Body of pancreas (tissue), 4 donors: ENCODE measurements around the gene WEE1. TPM values are rescaled to one million over a fixed set of nuclear protein-coding genes. Genes with fewer than 3 reads are reported as not detected.

ENCODE experiments used
- ATAC-seq: fragments of 150-250 bp; one replicate; pipeline ENCODE4 v1.9.1; 2016
- DNase-seq, 4 donors: peaks; one replicate each; pipeline ENCODE4 v3.0.0-alpha.2; 2019
- H3K27ac ChIP-seq, 4 donors: fragments of 200-600 bp; sonication (generic); 1 replicate in 3 of 4; 2 replicates in 1 of 4; pipeline versions ENCODE4 v1.5.1 to v1.6.1; 2016 to 2019; ENCODE audit warnings: mild to moderate bottlenecking in 1 of 4, mixed read lengths in 1 of 4, moderate library complexity in 1 of 4
- H3K27me3 ChIP-seq, 2 donors: fragments of 200-600 bp; sonication (generic); one replicate each; pipeline ENCODE4 v1.6.0; 2016; ENCODE audit warnings: mild to moderate bottlenecking in 1 of 2
- H3K36me3 ChIP-seq, 2 donors: fragments of 200-600 bp; sonication (generic); replicated peaks in 1 of 2; 2 replicates each; pipeline ENCODE4 v1.5.1; 2016; ENCODE audit warnings: low read depth in 2 of 2; ENCODE audit not compliant: insufficient read depth in 1 of 2
- H3K4me1 ChIP-seq: fragments of 200-600 bp; sonication (generic); one replicate; pipeline ENCODE4 v1.6.0; 2016
- H3K4me3 ChIP-seq, 2 donors: fragments of 200-600 bp; sonication (generic); 1 replicate in 1 of 2; 2 replicates in 1 of 2; pipeline ENCODE4 v1.5.1; 2016 to 2019
- H3K9me3 ChIP-seq, 3 donors: fragments of 200-600 bp; sonication (generic); 1 replicate in 2 of 3; 2 replicates in 1 of 3; pipeline ENCODE4 v1.5.1; 2016
- POLR2A ChIP-seq, 3 donors: fragments of 450-650 bp; IDR thresholded peaks; one replicate each; pipeline ENCODE4 v1.6.1; 2016; ENCODE audit warnings: antibody characterized with exemption in 3 of 3, mild to moderate bottlenecking in 2 of 3
- WGBS, 2 donors: methylation state at CpG; one replicate each; pipeline ENCODE4 v1.1.5; 2017; 5-methylcytosine and 5-hydroxymethylcytosine counted together
- intact Hi-C: fragments of 100-400 bp; cut with DNase I; formaldehyde crosslinking; loops from one replicate; pipeline ENCODE4 v1.15.1; 2023
- small RNA-seq: library from RNA; depleted of rRNA; stranded (forward); fragments of <200 nt; gene quantifications from one replicate; pipeline ENCODE3, GENCODE V24; 2016
- total RNA-seq, 2 donors: library from RNA; depleted of rRNA; stranded (reverse); fragments of >200 nt; gene quantifications; one replicate each; pipeline ENCODE4 v1.1.0, GENCODE V29; 2016
- TF ChIP-seq, protein P1 (sequence below), 7 experiments: fragments of 450-650 bp in 4 of 7; fragments of 200-600 bp in 3 of 7; sonication (generic) in 3 of 7; IDR thresholded peaks; one replicate each; pipeline ENCODE4 v1.5.1; 2016 to 2019; ENCODE audit warnings: antibody characterized with exemption in 7 of 7

WEE1 gene
- total RNA-seq, 2 donors from 2014 or later, result 11.2 to 16.8 TPM

DNA sequence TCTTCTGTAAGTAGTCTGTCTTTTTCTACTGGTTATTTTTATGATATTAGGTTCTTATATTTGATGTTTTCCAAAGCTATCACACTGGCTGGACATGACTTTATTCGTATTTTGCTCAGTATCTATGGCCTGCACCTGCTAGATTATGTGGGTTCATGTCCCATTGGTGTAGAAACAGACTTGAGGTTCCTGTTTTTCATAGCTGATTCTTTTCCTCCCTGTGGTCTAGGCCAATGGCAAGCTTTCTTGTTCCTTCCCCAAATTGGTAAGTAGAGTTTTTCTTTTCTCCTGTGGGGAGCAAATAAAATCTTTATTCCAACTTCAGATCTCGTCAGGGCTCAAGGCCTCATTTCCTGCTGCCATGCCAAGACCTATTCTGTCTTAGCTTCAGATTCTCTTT is 60.2 kb downstream of the WEE1 start:
- H3K27me3 ChIP-seq, result no peaks in the 10 kb centered on the region
- ATAC-seq, result no peak
- no peaks in the 10 kb centered on the region for H3K4me1 ChIP-seq
- TF ChIP-seq POLR2A (IDR thresholded peaks at IDR 0.05), result no peak
- TF ChIP-seq, protein P1, sequence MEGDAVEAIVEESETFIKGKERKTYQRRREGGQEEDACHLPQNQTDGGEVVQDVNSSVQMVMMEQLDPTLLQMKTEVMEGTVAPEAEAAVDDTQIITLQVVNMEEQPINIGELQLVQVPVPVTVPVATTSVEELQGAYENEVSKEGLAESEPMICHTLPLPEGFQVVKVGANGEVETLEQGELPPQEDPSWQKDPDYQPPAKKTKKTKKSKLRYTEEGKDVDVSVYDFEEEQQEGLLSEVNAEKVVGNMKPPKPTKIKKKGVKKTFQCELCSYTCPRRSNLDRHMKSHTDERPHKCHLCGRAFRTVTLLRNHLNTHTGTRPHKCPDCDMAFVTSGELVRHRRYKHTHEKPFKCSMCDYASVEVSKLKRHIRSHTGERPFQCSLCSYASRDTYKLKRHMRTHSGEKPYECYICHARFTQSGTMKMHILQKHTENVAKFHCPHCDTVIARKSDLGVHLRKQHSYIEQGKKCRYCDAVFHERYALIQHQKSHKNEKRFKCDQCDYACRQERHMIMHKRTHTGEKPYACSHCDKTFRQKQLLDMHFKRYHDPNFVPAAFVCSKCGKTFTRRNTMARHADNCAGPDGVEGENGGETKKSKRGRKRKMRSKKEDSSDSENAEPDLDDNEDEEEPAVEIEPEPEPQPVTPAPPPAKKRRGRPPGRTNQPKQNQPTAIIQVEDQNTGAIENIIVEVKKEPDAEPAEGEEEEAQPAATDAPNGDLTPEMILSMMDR (IDR thresholded peaks at IDR 0.05), result no peak
- H3K9me3 ChIP-seq, result no peaks in the 10 kb centered on the region
- WGBS, 2 donors, result 51 to 57% methylated on average over 2 of the region's 2 CpGs
- H3K4me3 ChIP-seq, result no peak overlapping the region
- intact Hi-C loops, result no loop called here
- DNase-seq, result no peak
- no peak overlapping the region for H3K27ac ChIP-seq
- no peaks in the 10 kb centered on the region for H3K36me3 ChIP-seq

DNA sequence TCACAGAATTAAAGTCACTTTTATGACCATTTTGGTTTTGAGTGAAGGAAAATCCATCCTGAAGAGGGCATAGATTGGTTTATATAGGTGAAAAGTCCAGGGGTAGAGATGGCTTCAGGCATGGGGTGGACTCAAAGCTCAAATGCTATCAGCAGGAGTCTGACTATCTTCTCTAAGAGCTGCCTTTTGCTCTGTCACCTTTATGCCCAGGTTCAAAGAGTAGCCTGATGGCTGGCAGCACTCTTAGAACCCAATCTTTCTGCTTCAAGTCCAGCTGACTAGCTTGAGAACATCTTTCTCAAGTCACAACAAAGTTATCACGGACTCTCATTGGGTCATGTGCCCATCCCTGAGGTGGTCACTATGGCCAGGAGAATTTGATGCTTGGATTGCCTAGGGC is 63.2 kb downstream of the WEE1 start:
- Histone ChIP-seq H3K27me3 (no peaks in the 10 kb centered on the region), H3K27ac (no peak overlapping the region), H3K4me3 (no peak overlapping the region), H3K36me3 (no peaks in the 10 kb centered on the region), H3K4me1 (no peaks in the 10 kb centered on the region), H3K9me3 (no peaks in the 10 kb centered on the region)
- intact Hi-C loops, result no loop called here
- DNase-seq, result no peak
- TF ChIP-seq POLR2A (IDR thresholded peaks at IDR 0.05), result no peak
- TF ChIP-seq, protein P1 (IDR thresholded peaks at IDR 0.05), result no peak
- WGBS, 2 donors, result 93 to 100% methylated on average over 1 of the region's 1 CpG
- no peak for ATAC-seq

DNA sequence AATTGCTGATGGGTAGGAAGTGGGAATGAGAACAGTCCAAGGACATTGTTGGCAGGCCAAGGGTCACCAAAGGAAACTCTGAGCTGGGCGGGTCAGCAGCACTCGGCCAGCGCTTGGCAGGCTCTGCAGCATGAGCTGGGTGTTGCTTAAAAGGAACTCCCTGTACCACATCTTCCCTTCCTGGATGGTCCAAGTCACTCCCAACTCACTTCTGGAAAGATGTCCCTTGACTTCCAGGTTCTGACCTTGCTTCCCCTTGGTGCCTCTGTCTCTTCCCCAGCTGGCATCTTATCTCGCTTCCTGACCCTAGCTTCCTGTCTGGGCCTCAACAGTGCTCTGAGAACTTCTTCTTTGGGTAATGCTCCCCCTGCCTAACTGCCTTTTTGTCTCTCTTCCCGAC is 65.6 kb downstream of the WEE1 start:
- H3K4me3 ChIP-seq, result no peak overlapping the region
- H3K36me3 ChIP-seq, result no peaks in the 10 kb centered on the region
- peak; percentile 48 for ATAC-seq
- WGBS, 2 donors, result 61 to 84% methylated on average over 5 of the region's 5 CpGs
- no peak for TF ChIP-seq POLR2A (IDR thresholded peaks at IDR 0.05)
- TF ChIP-seq, protein P1 (IDR thresholded peaks at IDR 0.05), result no peak
- DNase-seq, result peak in 3 of 4 donors; percentile 10 to 25 (median 19)
- H3K9me3 ChIP-seq, result no peaks in the 10 kb centered on the region
- H3K27ac ChIP-seq, result peak overlapping the region in 2 of 4 donors; percentile 18 to 61
- intact Hi-C loops, result no loop called here
- no peaks in the 10 kb centered on the region for H3K4me1 ChIP-seq
- H3K27me3 ChIP-seq, result no peaks in the 10 kb centered on the region

Small RNAs within 50 kb of the gene (small RNA-seq; reads per million reads assigned to genes)
- gene RF01210, result not detected

Other genes starting within 250 kb of the WEE1 start
- gene IPO7, start 189.0 kb upstream of the WEE1 start, total RNA-seq, result 100 to 1,000 TPM in 1 of 2 donors, 10 to 100 TPM in 1; 54.0 to 167 TPM
- 10 to 100 TPM; 15.8 to 20.1 TPM for gene ZNF143, start 112.7 kb upstream of the WEE1 start, total RNA-seq
- gene SWAP70, start 90.4 kb downstream of the WEE1 start, total RNA-seq, result 10 to 100 TPM; 18.8 to 22.1 TPM